ENCODE results near the gene RRAS. TPM values are rescaled to one million over a fixed set of nuclear protein-coding genes. Genes with fewer than 3 reads are reported as not detected.

Gene RRAS
- total RNA-seq, 4 donors from 2014 or later, result 134 to 205 (median 187) TPM

GRCh38 chr19:49632576-49632975 lies 7.4 kb downstream of the RRAS start:
- Histone ChIP-seq H3K36me3 (peaks cover 4 to 32% (median 24%) of the 10 kb centered on the region in 4 donors), H3K4me1 (peaks cover 36 to 54% (median 50%) of the 10 kb centered on the region in 4 donors), H3K27me3 (no peaks in the 10 kb centered on the region), H3K9me3 (no peaks in the 10 kb centered on the region), H3K27ac (replicated peaks in 1 of 4) (no peak overlapping the region), H3K4me3 (no peak overlapping the region)
- 92% methylated on average over 4 of the region's 5 CpGs for WGBS
- no peak for DNase-seq (ENCODE audit: extremely low spot score)
- TF ChIP-seq CTCF (IDR thresholded peaks at IDR 0.05) (no peak), POLR2AphosphoS5 (IDR thresholded peaks at IDR 0.05) (no peak), POLR2A (IDR thresholded peaks at IDR 0.05; ENCODE audit: low read depth) (no peak), EP300 (IDR thresholded peaks at IDR 0.05) (no peak)
- intact Hi-C loops (cut with DNase I), result no loop called here

- Histone ChIP-seq H3K27me3 (no peaks in the 10 kb centered on the region), H3K9me3 (no peaks in the 10 kb centered on the region), H3K36me3 (peaks cover 5 to 38% (median 28%) of the 10 kb centered on the region in 4 donors), H3K27ac (replicated peaks in 1 of 4) (no peak overlapping the region), H3K4me3 (no peak overlapping the region), H3K4me1 (peaks cover 30 to 45% (median 42%) of the 10 kb centered on the region in 4 donors)
- intact Hi-C loops (cut with DNase I), result no loop called here
- 85% methylated on average over 15 of the region's 19 CpGs for WGBS
- TF ChIP-seq CTCF (IDR thresholded peaks at IDR 0.05) (no peak), POLR2AphosphoS5 (IDR thresholded peaks at IDR 0.05) (no peak), POLR2A (IDR thresholded peaks at IDR 0.05; ENCODE audit: low read depth) (no peak), EP300 (IDR thresholded peaks at IDR 0.05) (no peak)
- no peak for DNase-seq (ENCODE audit: extremely low spot score)
Observed at GRCh38 chr19:49631610-49632192, 8.2 kb downstream of the RRAS start.

GRCh38 chr19:49631014-49631588 lies 8.8 kb downstream of the RRAS start:
- Histone ChIP-seq H3K4me1 (peaks cover 25 to 39% (median 36%) of the 10 kb centered on the region in 4 donors), H3K27ac (replicated peaks in 1 of 4) (peak overlapping the region in 2 of 4 donors; percentile 24 to 50), H3K27me3 (no peaks in the 10 kb centered on the region), H3K36me3 (peaks cover 11 to 38% (median 28%) of the 10 kb centered on the region in 4 donors), H3K4me3 (no peak overlapping the region), H3K9me3 (no peaks in the 10 kb centered on the region)
- TF ChIP-seq POLR2AphosphoS5 (IDR thresholded peaks at IDR 0.05) (peak in 1 of 2 donors; percentile 42), CTCF (IDR thresholded peaks at IDR 0.05) (no peak)
- intact Hi-C loops (cut with DNase I), result no loop called here
- 38% methylated on average over 9 of the region's 9 CpGs for WGBS
- no peak for DNase-seq (ENCODE audit: extremely low spot score)

GRCh38 chr19:49629659-49630058 lies 10.3 kb downstream of the RRAS start:
- H3K27me3 ChIP-seq, result no peaks in the 10 kb centered on the region
- H3K4me3 ChIP-seq, result no peak overlapping the region
- H3K4me1 ChIP-seq, result peaks cover 14 to 27% (median 26%) of the 10 kb centered on the region in 4 donors
- WGBS, result 83% methylated on average over 9 of the region's 9 CpGs
- H3K36me3 ChIP-seq, result peaks cover 21 to 38% (median 28%) of the 10 kb centered on the region in 4 donors
- no peak for DNase-seq (ENCODE audit: extremely low spot score)
- H3K27ac ChIP-seq (replicated peaks in 1 of 4), result no peak overlapping the region
- intact Hi-C loops (cut with DNase I), result no loop called here
- no peak for TF ChIP-seq POLR2AphosphoS5 (IDR thresholded peaks at IDR 0.05)
- no peak for TF ChIP-seq EP300 (IDR thresholded peaks at IDR 0.05)
- TF ChIP-seq CTCF (IDR thresholded peaks at IDR 0.05), result no peak
- no peak for TF ChIP-seq POLR2A (IDR thresholded peaks at IDR 0.05; ENCODE audit: low read depth)
- no peaks in the 10 kb centered on the region for H3K9me3 ChIP-seq
